NCI-H1092 (cell line): ENCODE measurements around the gene GAREM2.

Source experiments
- DNase-seq: peaks from one replicate; lab custom pipeline; 2025; lab: John Stamatoyannopoulos, UW

Gene GAREM2

GRCh38 chr2:26169681-26170414 is 3.0 kb upstream of the GAREM2 start:
- no peak for DNase-seq

- no peak for DNase-seq
Observed at GRCh38 chr2:26170795-26171194, 2.1 kb upstream of the GAREM2 start.

GRCh38 chr2:26172189-26172870 is 558 bp upstream of the GAREM2 start:
- DNase-seq: no peak

GRCh38 chr2:26173776-26174482 is 1.0 kb downstream of the GAREM2 start:
- DNase-seq: no peak

GRCh38 chr2:26174691-26175465 is 2.0 kb downstream of the GAREM2 start:
- no peak for DNase-seq

GRCh38 chr2:26175466-26176278 is 2.8 kb downstream of the GAREM2 start:
- no peak for DNase-seq

GRCh38 chr2:26176279-26176615 is 3.4 kb downstream of the GAREM2 start:
- DNase-seq: no peak

GRCh38 chr2:26177122-26177521 is 4.2 kb downstream of the GAREM2 start:
- DNase-seq: no peak

- DNase-seq: no peak
Observed at GRCh38 chr2:26178246-26178645, 5.4 kb downstream of the GAREM2 start.

- DNase-seq: no peak
Observed at GRCh38 chr2:26178746-26179436, 6.0 kb downstream of the GAREM2 start.

GRCh38 chr2:26179446-26179913 is 6.6 kb downstream of the GAREM2 start:
- DNase-seq: no peak

GRCh38 chr2:26182441-26182840 is 9.6 kb downstream of the GAREM2 start:
- DNase-seq: no peak

- no peak for DNase-seq
Observed at GRCh38 chr2:26182887-26183630, 10.2 kb downstream of the GAREM2 start.

GRCh38 chr2:26184121-26184520 is 11.2 kb downstream of the GAREM2 start:
- DNase-seq: no peak

- DNase-seq: peak; percentile 62
Observed at GRCh38 chr2:26184555-26185303, 11.8 kb downstream of the GAREM2 start.

- no peak for DNase-seq
Observed at GRCh38 chr2:26185304-26185928, 12.5 kb downstream of the GAREM2 start.

- no peak for DNase-seq
Observed at GRCh38 chr2:26185954-26186770, 13.3 kb downstream of the GAREM2 start.

- DNase-seq: no peak
Observed at GRCh38 chr2:26187114-26187513, 14.2 kb downstream of the GAREM2 start.
